ENCODE data around the gene ZNF445.

GRCh38 chr3:44521721-44522120, 44.3 kb upstream of the ZNF445 start:
- TF ChIP-seq POLR2AphosphoS5 (IDR thresholded peaks at IDR 0.05; ENCODE audit: borderline replicate concordance, low read depth, low read length) (no peak), EZH2 (IDR thresholded peaks at IDR 0.05) (no peak)
